HCEC 1CT (cell line): Measurements from ENCODE around the gene STON2.
"Not testable (repeated sequence)": the region's sequence is repeated elsewhere in the genome, so short reads cannot be mapped to it uniquely, and the experiment has no call there.

ENCODE experiments used
- DNase-seq: peaks from one replicate; pipeline ENCODE4 v3.0.0-alpha.2; 2017

STON2 gene

DNA sequence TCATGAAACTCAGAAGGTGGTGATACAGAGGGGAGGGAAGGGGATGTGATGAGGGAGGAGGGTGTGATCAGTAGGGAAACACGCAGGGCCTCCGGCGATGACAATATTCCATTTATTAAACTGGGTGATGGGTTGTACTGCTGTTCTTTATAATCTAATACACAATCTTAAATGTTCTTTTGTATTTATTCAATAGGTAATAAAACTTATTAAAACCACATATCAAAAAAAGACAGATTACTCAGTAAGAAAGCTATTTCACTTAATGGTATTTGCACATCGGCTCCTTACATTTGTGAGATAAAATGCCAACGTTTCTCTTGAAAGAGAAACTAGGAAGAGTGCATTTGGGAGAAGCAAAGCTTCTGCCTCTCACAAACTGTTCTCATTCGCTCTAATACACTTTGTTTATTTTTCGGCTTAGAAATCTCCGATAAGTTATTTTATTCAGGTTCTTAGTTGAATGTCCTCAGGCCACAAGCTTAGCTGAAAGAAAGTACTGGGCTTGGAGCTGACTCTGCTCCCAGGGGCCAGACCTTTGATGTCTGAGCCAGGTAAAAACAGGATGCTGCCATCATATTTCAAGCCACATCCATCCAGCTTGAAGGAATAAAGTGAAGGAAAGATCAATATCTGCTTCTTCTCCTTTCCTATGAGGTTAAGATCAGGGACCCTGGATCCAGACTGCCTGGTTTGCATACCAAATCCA, 17.5 kb downstream of the STON2 start:
- DNase-seq, result no peak

DNA sequence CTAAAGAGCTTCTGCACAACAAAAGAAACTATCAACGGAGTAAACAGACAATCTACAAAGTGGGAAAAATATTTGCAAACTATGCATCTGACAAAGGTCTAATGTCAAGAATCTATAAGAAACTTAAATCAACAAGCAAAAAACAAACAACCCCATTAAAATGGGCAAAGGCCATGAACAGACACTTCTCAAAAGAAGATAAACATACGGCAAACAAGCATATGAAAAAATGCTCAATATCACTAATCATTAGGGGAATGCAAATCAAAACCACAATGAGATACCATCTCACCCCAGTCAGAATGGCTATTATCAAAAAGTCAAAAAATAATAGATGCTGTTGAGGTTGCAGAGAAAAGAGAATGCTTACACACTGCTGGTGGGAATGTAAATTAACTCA, 20.1 kb downstream of the STON2 start:
- DNase-seq, result not testable (repeated sequence)

DNA sequence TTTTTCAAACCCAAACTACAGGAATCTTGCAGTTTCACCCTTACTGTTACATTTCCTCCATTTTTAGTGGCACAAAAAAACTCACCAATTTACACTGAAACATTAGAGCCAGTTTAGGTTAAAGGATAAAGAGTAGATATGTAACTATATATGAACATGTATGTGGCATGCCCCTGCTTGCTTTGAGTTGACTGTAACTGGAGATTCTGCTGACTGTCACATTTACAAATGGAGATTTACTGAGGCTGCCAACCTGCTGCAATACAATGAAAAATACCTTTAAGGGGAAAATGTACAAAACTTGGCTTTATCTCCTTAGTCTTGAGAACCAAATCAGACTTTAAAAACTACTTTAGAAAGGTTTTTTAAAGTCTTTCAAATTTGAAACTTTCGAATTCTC, 28.3 kb downstream of the STON2 start:
- no peak for DNase-seq

DNA sequence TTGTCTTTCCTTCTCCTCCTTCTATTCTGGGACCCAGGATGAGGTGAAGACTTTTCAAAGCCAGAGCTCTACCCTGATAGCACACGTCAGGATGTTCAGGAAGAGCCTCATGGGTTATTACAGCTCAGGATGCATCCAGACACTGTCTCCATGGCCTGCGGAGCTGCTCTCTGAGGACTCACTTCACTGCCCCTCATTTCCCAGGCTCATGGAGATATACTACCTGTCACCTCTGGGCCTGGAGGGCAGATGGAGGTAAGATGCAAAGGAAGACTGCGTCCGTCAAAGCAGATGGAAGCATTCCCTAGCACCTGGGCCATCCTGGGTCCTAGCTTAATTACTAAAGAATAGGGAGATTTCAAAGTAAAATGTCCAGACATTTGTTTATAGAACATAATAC, 32.6 kb downstream of the STON2 start:
- no peak for DNase-seq

DNA sequence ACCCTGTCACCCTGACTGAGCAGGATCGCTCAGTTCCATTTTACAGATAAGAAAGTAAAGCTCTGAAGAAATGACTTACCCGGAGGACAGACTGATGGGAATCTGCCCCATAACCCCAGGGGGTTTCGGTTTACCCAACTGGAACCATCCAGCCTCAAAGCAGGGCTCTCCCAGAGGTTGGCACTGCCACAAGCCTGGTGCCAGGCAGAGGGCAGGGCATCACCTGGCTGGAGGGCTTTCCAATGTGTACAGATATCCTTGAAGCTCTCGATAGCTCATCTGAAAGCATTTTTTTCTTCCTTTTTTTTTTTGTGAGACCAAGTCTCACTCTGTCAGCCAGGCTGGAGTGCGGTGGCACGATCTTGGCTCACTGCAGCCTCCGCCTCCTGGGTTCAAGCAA, 33.2 kb downstream of the STON2 start:
- DNase-seq, result no peak

DNA sequence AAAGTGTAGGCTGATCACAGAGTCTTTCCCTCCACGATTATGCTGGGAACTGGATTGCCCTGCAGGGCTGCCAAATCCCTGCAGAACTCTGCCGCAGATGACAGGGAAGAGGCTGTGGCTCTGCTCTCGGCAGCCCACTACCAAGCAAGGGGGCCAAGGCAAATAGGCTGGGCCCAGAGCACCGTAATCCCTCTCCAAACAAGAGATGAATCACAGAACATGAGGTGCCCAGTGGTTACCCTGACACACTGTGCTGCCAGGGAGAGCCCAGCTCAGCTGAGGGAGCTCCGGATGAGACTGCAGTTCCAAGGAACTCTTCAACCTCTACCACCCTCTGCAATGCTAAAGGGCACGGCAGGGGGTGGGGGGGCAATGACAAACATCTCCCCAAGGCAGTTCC, 33.9 kb downstream of the STON2 start:
- no peak for DNase-seq

DNA sequence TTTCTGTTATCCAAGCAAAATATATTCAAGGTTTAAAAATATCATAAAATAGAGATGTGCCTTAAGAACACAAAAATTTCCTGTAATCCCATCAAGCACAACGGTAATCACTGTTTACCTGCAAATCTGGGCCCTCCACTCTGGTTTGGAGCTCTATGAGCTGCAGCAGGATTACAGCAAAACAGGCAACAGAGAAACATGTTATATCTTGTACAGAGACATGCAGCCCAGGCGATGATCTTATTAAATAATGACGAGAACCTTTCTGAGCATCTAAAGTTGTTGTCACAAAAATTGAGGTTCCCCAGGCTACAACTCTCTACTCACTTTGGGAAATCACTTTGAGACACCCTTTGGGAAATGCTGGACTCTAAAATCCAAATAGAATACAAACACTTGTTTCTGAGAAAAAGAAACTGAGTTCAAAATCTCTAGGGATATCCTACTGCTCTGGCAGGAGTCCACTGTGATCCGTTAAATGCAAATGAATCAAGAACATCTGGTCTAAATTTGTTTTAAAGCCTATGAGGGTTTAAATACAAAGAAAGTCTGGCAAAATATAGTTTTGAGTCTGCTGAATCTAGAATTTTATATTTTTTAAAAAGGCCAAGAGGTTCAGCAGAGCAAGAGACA, 36.3 kb downstream of the STON2 start:
- DNase-seq, result no peak

DNA sequence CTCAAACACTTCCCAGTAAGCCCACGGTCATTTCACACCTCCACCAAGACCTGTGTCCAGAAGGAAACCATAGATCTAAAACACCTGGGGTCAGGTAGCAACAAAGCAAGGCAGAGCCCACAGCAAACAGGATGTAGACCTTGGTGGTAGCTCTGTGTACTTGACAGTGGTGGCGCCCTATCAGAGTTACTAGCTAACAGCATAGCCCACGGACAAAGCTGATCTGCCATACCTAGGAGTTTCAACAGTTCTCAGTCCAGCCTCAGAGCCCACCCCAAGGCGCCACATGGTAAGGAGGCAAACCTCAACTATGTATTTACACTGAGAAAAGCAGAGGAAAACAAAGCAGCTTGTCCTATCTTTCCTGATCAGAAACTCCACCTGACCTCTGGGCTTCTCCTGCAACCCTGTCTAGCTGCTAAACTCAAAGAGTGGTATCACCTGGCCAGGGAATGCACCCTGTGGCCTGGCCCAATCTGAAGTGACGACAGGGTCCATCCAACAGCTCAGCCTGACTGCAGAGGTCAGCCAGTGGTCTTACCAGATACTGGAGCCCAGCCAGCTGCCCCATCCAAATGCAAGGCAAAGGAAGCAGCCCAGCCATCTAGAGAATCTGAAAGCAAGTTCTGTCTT, 46.3 kb downstream of the STON2 start:
- DNase-seq, result no peak

DNA sequence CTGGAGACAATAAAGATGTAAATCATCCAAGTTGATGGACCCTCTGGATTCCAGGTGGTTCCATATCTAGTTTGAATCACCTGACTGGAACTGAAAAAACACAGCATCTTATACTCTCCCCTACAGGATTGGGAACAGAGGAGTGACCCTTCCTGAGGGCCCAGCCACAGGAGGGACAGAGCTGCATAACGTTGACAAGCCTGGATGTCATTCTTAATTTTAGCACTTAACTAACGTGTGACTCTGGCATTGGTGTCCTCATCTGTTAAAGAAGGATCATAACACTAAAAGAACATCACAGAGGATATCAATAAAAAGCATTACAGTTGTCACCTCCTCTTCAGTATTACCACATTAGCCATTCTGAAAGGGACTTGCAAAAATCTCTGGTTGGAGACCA, 47.7 kb downstream of the STON2 start:
- DNase-seq, result no peak

DNA sequence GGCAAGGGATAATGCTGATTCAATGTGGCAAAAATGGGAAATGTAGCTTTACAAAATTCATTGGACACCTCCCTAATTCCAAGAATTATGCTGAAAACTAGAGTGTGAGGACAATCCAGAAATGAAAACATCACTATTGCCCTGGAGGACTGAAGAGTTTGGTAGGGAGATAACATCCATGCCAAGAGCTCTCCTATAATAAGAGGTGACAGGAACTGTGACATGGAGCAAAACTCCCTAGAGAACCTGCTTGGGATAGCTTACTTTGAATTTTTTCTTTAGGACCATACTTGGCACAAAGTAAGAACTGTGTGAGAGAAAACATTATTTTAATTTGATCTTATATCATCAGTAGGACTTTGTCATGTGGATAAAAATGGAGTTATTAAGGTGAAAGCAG, 48.9 kb downstream of the STON2 start:
- DNase-seq, result no peak

DNA sequence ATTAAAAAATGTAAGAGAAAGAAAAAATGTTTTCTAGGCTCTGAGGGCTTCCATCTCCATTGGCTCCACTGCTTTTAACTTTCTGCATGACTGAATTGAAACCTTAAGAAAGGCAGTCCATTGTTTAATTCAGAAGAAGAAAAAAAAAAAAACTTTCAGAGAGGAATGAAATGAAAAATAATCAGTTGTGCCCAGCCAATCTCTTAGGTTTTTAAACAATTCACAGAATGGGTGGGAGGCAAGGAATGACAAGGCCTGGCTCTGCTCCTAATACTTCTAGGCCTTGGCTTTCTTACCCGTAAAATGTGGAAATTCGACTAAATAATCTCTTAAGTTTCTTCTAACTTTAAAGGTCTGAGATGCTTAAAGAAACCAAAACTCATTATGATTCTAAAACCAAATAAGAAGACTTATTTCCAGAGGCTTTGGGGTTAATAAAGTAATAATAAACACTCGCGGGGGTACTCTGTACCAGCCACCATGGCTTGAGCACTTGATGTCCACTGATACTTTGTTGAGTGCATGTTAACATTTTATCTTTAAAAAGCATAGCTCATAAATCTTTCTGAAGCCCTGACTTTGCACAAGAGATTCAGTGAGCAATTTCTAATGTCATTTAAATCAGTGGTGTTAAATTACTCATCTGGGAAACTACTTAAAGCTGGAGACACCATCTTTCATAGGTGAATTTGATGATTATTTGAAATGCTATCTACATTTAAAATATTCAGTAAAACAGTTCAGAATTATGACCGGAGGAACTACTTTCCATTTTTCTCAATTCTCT, 49.6 kb downstream of the STON2 start:
- no peak for DNase-seq

DNA sequence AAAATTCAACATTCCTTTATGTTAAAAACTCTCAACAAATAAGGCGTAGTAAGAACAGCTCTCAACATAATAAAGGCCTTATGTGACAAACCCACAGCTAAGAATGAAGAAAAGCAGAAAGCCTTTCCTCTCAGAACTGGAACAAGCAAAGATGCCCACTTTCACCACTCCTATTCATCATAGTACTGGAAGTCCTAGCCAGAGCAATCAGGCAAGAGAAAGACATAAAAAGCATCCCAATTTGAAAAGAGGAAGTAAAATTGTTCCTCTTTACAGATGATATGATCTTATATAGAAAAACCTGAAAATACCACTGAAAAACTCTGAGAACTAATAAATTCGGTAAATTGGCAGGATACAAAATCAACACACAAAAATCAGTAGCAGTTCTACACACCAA, 52.1 kb downstream of the STON2 start:
- DNase-seq, result no peak

DNA sequence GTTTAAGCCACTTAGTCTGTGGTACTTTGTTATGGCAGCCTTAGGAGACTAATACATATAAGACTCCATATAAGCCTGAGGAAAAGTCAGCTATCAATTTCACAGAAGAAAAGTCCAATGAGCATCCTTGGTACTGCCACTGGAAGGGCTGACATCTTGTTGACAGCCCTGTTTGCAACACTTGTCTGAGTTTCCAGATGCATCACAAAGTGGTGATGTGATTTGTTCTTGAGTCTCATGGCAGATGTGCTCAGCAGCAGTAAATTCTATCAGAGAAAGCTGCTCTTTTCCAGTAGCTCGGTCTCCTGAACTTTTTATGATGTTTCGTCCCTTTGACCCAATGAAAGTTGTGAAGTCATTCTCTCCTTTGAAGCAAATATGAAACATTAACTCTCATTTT, 54.3 kb downstream of the STON2 start:
- no peak for DNase-seq

DNA sequence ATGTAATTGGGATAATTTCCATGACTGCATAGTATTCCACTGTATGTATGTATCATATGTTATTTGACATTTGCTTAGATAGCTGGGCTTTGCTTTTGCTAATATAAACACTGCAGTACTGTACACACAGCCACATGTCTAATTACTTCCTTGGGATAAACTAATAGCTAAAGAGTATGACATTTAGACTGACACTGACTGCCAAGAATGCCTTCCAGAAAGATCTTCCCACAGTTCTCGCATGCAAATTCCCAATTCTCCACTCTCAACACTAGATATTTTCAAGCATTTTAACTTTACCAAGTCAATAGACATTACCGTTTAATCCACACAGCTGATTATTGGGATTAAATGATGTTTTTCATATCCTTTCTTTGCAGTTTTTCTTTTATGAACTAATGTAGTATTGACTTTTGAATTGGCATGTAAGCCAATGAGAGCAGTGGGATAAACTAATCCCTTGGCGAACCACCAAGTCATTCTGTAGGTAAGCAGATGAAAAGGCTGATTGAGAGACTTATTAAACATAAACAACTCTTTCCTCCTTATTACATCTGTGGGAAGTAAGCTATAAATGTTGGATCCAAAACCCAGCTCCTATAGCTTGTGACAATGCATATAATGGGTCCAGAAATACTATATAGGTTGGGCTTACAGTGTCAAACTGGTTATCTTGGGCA, 55.5 kb downstream of the STON2 start:
- no peak for DNase-seq

DNA sequence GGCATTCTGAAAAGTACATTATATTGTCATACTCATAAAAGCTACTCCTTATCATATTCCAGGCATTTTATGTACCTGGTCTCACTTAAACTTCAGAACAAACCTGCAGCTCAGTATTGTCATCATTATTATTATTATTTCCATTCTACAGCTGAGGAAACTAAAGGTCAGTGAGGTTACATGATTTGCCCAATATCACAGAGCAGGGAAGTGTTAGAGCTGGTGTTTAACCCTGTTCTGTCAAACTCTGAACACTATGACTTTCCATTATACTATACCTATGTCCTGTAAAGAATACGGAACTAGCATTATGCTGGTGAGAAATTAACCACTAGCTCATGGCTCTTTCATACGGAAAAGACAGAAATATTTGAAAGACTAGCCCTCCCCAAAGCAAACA, 56.4 kb downstream of the STON2 start:
- DNase-seq, result no peak

DNA sequence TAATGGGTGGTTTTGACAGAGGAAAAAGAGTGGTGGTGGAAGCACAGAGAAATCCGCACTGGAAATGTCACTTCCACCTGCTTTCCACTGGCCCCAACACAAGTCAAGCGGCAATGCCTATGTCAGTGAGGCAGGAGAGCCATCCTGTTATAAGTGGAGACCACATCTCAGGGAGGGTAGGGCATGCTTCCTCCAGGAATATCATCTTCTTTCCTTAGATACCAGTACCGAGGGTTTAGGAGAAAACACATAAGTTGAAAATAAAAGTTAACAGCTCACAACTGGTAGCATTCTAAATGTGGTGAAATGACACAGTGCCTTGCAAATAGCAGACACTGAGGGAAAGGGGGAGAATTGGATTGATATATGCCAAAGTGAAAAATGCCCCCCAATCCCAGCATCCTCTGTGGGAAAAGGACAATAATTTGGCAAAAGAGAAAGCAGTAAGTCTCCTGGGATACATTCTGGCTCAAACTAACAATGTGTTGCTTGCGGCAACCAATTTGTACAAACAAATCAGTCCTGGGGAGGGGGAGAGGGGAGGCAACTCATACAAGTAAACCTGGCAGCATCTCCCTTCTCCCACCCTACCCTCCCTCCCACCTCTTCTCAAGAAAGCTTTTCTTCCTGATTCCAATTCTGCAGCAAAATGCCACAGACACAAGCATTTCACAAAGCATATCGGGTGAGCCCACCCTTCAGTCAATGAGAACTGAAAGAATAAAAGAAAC, 57.1 kb downstream of the STON2 start:
- DNase-seq, result no peak

DNA sequence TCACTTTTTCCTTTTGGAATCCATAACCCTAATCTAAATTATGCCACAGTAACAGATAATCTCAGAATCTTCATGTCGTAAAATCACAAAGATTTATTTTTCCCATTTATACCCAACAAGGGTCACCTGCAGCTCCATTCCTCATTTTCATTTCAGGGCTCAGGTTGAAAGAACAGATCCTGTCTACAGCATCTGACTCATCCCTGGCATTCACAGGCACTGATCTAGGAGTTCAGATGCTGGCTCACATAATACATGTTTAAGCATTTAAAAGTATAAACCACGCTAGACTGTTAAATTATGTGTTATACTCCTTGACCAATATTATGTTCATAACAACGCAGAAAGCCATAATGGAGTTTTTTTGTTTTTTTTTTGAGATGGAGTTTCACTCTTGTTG, 58.3 kb downstream of the STON2 start:
- no peak for DNase-seq

DNA sequence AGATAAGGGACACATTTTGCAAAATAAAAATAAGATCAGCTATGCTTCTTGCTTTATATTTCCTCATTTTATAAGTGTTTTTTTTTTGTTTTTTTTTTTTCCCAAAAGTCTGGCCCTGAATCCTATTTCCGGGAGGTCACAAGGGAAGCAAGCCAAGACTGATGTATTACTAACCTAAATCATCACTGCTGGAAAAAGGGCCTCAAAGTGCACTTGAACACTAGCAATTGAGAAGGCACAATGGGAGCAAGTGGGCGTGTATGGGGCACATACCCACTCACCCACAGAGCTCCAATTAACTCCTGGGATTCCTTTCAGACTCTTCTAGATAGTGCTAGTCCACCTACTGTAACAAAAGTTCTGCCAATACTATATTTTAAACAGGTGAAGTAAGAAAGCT, 58.8 kb downstream of the STON2 start:
- no peak for DNase-seq

DNA sequence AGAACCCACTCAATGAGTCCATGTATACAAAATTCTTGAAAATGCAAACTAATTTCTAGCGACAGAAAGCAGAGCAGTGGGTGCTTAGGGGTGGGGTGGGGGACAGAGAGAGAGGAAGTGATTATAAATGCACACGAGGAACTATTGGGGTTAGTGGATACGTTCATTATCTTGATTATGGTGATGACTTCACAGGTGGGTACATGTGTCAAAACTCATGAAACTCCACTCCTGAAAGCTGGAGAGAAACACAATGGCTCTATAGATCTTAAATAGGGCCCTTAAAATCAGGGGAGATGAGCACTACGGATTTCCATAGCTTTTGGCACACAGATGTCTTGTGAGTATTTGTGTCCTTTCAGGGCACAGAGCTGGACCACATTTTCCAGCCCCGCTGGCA, 59.9 kb downstream of the STON2 start:
- DNase-seq, result no peak

DNA sequence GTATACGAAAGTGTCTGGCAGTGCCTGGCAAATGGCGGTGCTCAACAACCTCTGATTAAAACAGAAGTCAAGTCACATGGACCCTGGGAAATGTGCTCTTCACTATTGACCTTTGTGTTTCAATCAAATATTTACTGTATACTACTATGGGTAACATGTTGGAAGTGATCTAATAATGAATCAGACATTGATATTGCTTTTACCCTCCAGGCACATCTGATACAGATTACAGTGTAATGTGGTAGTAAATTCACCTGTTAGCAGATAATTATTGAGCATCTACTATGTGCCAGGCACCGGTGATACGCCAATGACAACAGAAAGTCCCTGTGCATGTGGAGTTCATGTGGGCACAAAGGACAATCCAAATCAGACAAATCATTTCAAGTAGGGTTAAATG, 63.1 kb downstream of the STON2 start:
- no peak for DNase-seq

DNA sequence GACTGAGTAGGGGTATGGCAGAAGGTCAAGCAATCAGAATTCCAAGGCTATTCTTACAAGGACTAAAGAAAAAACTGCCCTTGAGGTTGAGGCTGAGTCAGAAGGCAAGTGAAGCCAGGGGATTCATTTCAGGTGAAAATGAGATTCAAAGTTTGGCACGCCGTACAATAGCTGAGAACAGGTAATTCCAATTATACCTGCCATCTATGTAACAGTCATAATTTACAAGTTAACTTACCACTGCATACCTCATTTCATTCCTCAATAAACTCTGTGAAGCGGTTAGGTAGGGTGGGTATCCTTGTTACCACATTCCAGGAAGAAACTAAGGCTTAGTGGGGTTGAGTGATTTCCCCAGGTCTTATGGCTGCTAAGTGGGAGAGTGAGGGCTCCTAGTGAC, 64.1 kb downstream of the STON2 start:
- DNase-seq, result no peak

DNA sequence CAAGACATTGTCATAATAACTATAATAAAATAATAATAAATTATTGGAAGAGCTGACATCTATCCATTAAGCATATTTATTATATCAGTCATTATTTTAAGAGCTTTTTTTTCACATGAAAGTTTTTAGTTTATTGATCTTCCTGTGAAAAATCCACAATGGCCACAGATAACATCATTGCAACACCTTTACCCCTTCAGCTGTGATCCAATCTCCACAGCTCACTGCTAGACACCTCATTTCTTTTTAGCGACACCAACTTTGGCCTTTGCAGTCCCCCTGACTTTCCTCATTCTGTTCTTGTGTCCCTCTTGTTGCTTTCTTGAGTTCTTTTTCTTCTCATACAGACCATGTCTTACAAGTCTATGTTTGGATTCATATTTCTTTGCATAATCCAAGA, 67.4 kb downstream of the STON2 start:
- DNase-seq, result no peak
